Caco-2 (cell line): ENCODE measurements around the gene SGCA. TPM values are rescaled to one million over a fixed set of nuclear protein-coding genes. Genes with fewer than 3 reads are reported as not detected.

Experiments
- BruUV-seq: library from RNA; stranded (reverse); fragments of 400-500 nt; replicated peaks from 2 replicates; lab custom pipeline; 2021; lab: Mats Ljungman, UMichigan
- CTCF ChIA-PET: fragments of 300-600 bp; sonication (Branson Sonifier 250); formaldehyde crosslinking; loops from one replicate; lab custom pipeline; 2022; ENCODE audit warnings: antibody characterized with exemption; lab: Charles Lee
- POLR2A ChIA-PET: fragments of 300-600 bp; sonication (Branson Sonifier 250); formaldehyde crosslinking; loops from one replicate; lab custom pipeline; 2022; ENCODE audit warnings: antibody characterized with exemption; lab: Charles Lee
- DNase-seq, 2 experiments: peaks; one replicate each; pipeline versions ENCODE4 v3.0.0 to v3.0.0-alpha.2; 2020 to 2022
- H3K27me3 ChIP-seq: replicated peaks from 2 replicates; pipeline ENCODE4 v1.6.0; 2011; ENCODE audit warnings: low read length; ENCODE audit not compliant: control insufficient read depth, insufficient read depth
- H3K36me3 ChIP-seq: 2 replicates; pipeline ENCODE4 v1.5.1; 2011; ENCODE audit warnings: low read length; ENCODE audit not compliant: control insufficient read depth, insufficient read depth
- H3K4me1 ChIP-seq: fragments of 250-450 bp; sonication (Bioruptor Pico); 2 replicates; pipeline ENCODE4 v1.5.1; 2020; ENCODE audit warnings: mild to moderate bottlenecking
- H3K4me3 ChIP-seq: 2 replicates; pipeline ENCODE4 v1.5.1; 2011; ENCODE audit warnings: low read depth, mild to moderate bottlenecking, control low read depth, low read length
- H3K9me3 ChIP-seq: fragments of 250-450 bp; sonication (Bioruptor Pico); 2 replicates; pipeline ENCODE4 v1.5.1; 2020; ENCODE audit warnings: mild to moderate bottlenecking, moderate library complexity
- H3K27ac Mint-ChIP-seq: one replicate; pipeline ENCODE4 v1.8.0; 2022; ENCODE audit warnings: mixed read lengths; ENCODE audit not compliant: unreplicated experiment
- H3K27me3 Mint-ChIP-seq: one replicate; pipeline ENCODE4 v1.8.0; 2022; ENCODE audit warnings: mixed read lengths; ENCODE audit not compliant: insufficient read depth, unreplicated experiment
- H3K36me3 Mint-ChIP-seq: one replicate; pipeline ENCODE4 v1.8.0; 2022; ENCODE audit warnings: mild to moderate bottlenecking, mixed read lengths; ENCODE audit not compliant: insufficient read depth, unreplicated experiment
- H3K4me1 Mint-ChIP-seq: one replicate; pipeline ENCODE4 v1.8.0; 2022; ENCODE audit warnings: low read depth, mixed read lengths; ENCODE audit not compliant: unreplicated experiment
- H3K4me3 Mint-ChIP-seq: one replicate; pipeline ENCODE4 v1.8.0; 2022; ENCODE audit warnings: mild to moderate bottlenecking, moderate library complexity, mixed read lengths; ENCODE audit not compliant: unreplicated experiment
- H3K9me3 Mint-ChIP-seq: one replicate; pipeline ENCODE4 v1.8.0; 2022; ENCODE audit warnings: mixed read lengths; ENCODE audit not compliant: unreplicated experiment
- intact Hi-C: fragments of 100-400 bp; cut with micrococcal nuclease; formaldehyde crosslinking; loops from one replicate; pipeline ENCODE4 v1.10.0; 2022; ENCODE audit not compliant: unreplicated experiment
- total RNA-seq: library from RNA; stranded (reverse); gene quantifications from 2 replicates; pipeline ENCODE4 v1.2.3, GENCODE V29; 2022
- TF ChIP-seq, protein P1 (sequence below), 2 experiments: fragments of 200-600 bp in 1 of 2; IDR thresholded peaks; 1 replicate in 1 of 2; 2 replicates in 1 of 2; pipeline versions ENCODE4 v1.5.1 to v1.8.0; 2011 to 2022; ENCODE audit warnings: antibody characterized with exemption in 1 of 2, control low read depth in 1 of 2, inconsistent platforms in 1 of 2, low read depth in 1 of 2, low read length in 1 of 2, mild to moderate bottlenecking in 1 of 2, moderate library complexity in 1 of 2; ENCODE audit not compliant: insufficient read depth in 1 of 2, severe bottlenecking in 1 of 2, unreplicated experiment in 1 of 2

The SGCA gene
- total RNA-seq, 1 experiment from 2014 or later: not detected

DNA sequence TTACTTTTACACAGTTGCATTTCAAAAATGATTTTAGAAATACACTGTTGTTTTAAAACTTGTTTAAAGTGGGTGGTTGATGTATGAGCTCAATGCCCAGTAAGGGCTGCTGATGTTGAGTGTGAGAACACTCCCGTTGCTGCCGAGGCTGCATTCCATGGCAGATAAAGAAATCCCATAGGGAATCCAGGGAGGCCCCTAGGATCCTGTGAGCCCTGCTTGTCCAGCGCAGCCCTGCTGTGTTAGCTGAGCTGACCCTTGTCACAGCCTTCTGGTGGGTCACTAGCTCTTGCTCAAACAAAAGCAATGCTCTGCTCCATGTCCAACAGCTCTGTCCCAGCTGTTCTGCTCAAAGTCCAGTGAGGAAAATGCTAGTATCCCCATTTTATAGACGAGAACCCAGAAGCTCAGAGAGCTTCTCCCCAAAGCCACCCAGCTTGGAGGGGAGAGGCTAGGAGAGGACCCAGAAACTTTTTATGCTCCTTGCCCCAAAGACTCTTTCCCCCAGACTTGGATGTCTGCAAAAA is 54.2 kb downstream of the SGCA start:
- Mint-ChIP-seq H3K27ac (peak overlapping the region; percentile 31), H3K36me3 (no peaks in the 10 kb centered on the region), H3K27me3 (no peaks in the 10 kb centered on the region), H3K4me3 (peak overlapping the region; percentile 27), H3K9me3 (no peaks in the 10 kb centered on the region), H3K4me1 (peaks cover 34% of the 10 kb centered on the region)
- POLR2A ChIA-PET: no interaction called here
- BruUV-seq: no TSS peak
- peak; percentile 82 to 94 for DNase-seq
- H3K9me3 ChIP-seq: no peaks in the 10 kb centered on the region
- TF ChIP-seq, protein P1, sequence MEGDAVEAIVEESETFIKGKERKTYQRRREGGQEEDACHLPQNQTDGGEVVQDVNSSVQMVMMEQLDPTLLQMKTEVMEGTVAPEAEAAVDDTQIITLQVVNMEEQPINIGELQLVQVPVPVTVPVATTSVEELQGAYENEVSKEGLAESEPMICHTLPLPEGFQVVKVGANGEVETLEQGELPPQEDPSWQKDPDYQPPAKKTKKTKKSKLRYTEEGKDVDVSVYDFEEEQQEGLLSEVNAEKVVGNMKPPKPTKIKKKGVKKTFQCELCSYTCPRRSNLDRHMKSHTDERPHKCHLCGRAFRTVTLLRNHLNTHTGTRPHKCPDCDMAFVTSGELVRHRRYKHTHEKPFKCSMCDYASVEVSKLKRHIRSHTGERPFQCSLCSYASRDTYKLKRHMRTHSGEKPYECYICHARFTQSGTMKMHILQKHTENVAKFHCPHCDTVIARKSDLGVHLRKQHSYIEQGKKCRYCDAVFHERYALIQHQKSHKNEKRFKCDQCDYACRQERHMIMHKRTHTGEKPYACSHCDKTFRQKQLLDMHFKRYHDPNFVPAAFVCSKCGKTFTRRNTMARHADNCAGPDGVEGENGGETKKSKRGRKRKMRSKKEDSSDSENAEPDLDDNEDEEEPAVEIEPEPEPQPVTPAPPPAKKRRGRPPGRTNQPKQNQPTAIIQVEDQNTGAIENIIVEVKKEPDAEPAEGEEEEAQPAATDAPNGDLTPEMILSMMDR (IDR thresholded peaks at IDR 0.05; ENCODE audit: insufficient read depth in 1 of 2, low read depth in 1 of 2, low read length in 1 of 2, severe bottlenecking in 1 of 2, unreplicated experiment in 1 of 2): no peak
- no peak overlapping the region for H3K4me3 ChIP-seq
- H3K4me1 ChIP-seq: peaks cover 45% of the 10 kb centered on the region
- intact Hi-C loops: loop anchor here (1.0 kb wide), 1 partner anchor 9 kb away; no protein-coding TSS in a partner anchor
- H3K36me3 ChIP-seq: no peaks in the 10 kb centered on the region
- H3K27me3 ChIP-seq: no peaks in the 10 kb centered on the region
- CTCF ChIA-PET: interaction anchor here (0.6 to 2.4 kb wide), 10 partner anchors 19 to 90 kb away, joined by 3 to 30 read pairs (median 4); partner anchors contain the start of genes COL1A1, SAMD14 and TMEM92

DNA sequence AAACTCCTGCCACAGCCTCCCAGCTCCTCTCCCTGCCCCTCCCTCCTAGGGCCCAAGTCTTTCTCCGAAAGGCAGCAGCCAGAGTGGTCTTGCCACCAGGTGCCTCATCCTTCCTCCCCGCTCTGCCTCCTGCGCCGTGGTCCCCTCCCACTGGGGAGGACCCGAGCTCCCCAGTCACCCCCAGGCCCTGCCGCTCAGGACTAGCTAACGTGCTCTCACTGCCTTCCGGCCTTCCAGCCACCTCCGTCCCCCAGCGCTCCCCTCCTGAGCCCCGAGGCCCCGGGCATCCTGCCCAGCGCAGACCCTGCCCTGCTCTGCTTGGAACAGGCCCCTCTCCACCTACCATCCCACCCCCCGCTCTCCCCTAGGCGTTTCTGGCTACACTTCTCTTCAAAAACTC is 55.0 kb downstream of the SGCA start:
- TF ChIP-seq, protein P1 (IDR thresholded peaks at IDR 0.05; ENCODE audit: insufficient read depth in 1 of 2, low read depth in 1 of 2, low read length in 1 of 2, severe bottlenecking in 1 of 2, unreplicated experiment in 1 of 2): no peak
- Mint-ChIP-seq H3K27ac (peak overlapping the region; percentile 31), H3K9me3 (no peaks in the 10 kb centered on the region), H3K4me3 (no peak overlapping the region), H3K36me3 (no peaks in the 10 kb centered on the region), H3K27me3 (no peaks in the 10 kb centered on the region), H3K4me1 (peaks cover 32% of the 10 kb centered on the region)
- H3K9me3 ChIP-seq: peaks cover 8% of the 10 kb centered on the region
- BruUV-seq: no TSS peak
- no peaks in the 10 kb centered on the region for H3K27me3 ChIP-seq
- intact Hi-C loops: loop anchor here (1.0 kb wide), 1 partner anchor 10 kb away; no protein-coding TSS in a partner anchor
- DNase-seq: peak in 1 of 2 experiments; percentile 45
- H3K4me3 ChIP-seq: no peak overlapping the region
- POLR2A ChIA-PET: no interaction called here
- H3K36me3 ChIP-seq: no peaks in the 10 kb centered on the region
- peaks cover 38% of the 10 kb centered on the region for H3K4me1 ChIP-seq
- CTCF ChIA-PET: interaction anchor here (0.9 to 2.4 kb wide), 4 partner anchors 20 to 76 kb away, joined by 3 to 30 read pairs (median 4); partner anchors contain the start of genes COL1A1 and TMEM92

DNA sequence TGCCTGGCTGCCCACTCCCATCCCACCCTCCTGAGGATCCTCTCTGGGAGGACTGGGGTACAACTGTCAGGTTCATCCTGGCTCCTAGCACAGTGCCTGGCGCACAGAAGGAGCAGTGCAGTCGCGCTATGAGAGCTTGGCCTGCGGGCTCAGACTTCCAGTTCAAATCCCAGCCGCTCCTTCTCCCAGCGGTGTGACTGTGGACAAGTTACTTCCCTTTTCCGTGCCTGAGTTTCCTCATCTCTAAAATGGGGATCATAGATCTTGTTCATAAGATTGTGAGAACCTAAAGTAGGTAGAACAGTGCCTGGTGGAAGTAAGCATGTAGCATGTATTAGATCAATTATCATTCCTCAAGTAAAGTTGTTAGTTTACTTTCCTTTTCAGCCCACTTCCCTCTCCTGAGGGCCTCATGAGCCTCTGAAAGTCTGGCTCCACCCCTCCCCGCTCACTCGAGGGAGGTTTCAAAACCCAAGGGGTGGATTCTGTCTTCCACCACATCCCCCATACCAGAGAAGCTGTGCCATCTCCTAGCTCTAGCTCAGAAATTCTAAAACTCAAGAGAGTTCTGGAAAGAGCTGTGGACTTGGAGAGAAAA is 55.6 kb downstream of the SGCA start:
- peak overlapping the region; percentile 17 for H3K27ac Mint-ChIP-seq
- Histone ChIP-seq H3K4me1 (peaks cover 38% of the 10 kb centered on the region), H3K4me3 (no peak overlapping the region), H3K9me3 (peaks cover 10% of the 10 kb centered on the region), H3K36me3 (no peaks in the 10 kb centered on the region), H3K27me3 (no peaks in the 10 kb centered on the region)
- TF ChIP-seq, protein P1 (IDR thresholded peaks at IDR 0.05; ENCODE audit: insufficient read depth in 1 of 2, low read depth in 1 of 2, low read length in 1 of 2, severe bottlenecking in 1 of 2, unreplicated experiment in 1 of 2): no peak
- peaks cover 32% of the 10 kb centered on the region for H3K4me1 Mint-ChIP-seq
- H3K27me3 Mint-ChIP-seq: no peaks in the 10 kb centered on the region
- DNase-seq: peak in 1 of 2 experiments; percentile 43
- BruUV-seq: no TSS peak
- CTCF ChIA-PET: interaction anchor here (2.4 kb wide), 1 partner anchor 20 kb away, joined by 30 read pairs; the partner anchor contains the start of gene COL1A1
- POLR2A ChIA-PET: no interaction called here
- H3K9me3 Mint-ChIP-seq: no peaks in the 10 kb centered on the region
- H3K4me3 Mint-ChIP-seq: no peak overlapping the region
- intact Hi-C loops: no loop called here
- H3K36me3 Mint-ChIP-seq: no peaks in the 10 kb centered on the region
